Activated T-cell treated with anti-CD3 and anti-CD28 coated beads, Interleukin-2, amount 50 U/mL, for 24 hours (primary cell): ENCODE measurements around the gene POU2F1.
A peak's percentile ranks its signal among the peaks of the same experiment; 100 is the strongest.
"Not testable (repeated sequence)": the region's sequence is repeated elsewhere in the genome, so short reads cannot be mapped to it uniquely, and the experiment has no call there.

Source experiments
- DNase-seq: peaks from one replicate; pipeline ENCODE4 v3.0.0-alpha.2; 2020
- H3K27ac Mint-ChIP-seq: 2 replicates; pipeline ENCODE4 v1.8.0; 2020; ENCODE audit warnings: mild to moderate bottlenecking, mixed read lengths
- H3K27me3 Mint-ChIP-seq: 2 replicates; pipeline ENCODE4 v1.8.0; 2020; ENCODE audit warnings: mixed read lengths
- H3K36me3 Mint-ChIP-seq: 2 replicates; pipeline ENCODE4 v1.8.0; 2020; ENCODE audit warnings: low read depth, mixed read lengths
- H3K4me1 Mint-ChIP-seq: 2 replicates; pipeline ENCODE4 v1.8.0; 2020; ENCODE audit warnings: low read depth, mixed read lengths
- H3K4me3 Mint-ChIP-seq: 2 replicates; pipeline ENCODE4 v1.8.0; 2020; ENCODE audit warnings: mild to moderate bottlenecking, moderate library complexity, mixed read lengths
- H3K9me3 Mint-ChIP-seq: 2 replicates; pipeline ENCODE4 v1.8.0; 2020; ENCODE audit warnings: mixed read lengths

Gene POU2F1

GRCh38 chr1:167319206-167319605, 98.5 kb downstream of the POU2F1 start:
- DNase-seq, H3K4me3 Mint-ChIP-seq, H3K27ac Mint-ChIP-seq, H3K27me3 Mint-ChIP-seq, H3K4me1 Mint-ChIP-seq: not testable (repeated sequence)
- H3K9me3 Mint-ChIP-seq: peaks cover 80% of the 10 kb centered on the region
- H3K36me3 Mint-ChIP-seq: peaks cover 93% of the 10 kb centered on the region

GRCh38 chr1:167322483-167322882, 101.8 kb downstream of the POU2F1 start:
- Mint-ChIP-seq H3K27me3 (no peaks in the 10 kb centered on the region), H3K9me3 (peaks cover 66% of the 10 kb centered on the region), H3K4me1 (no peaks in the 10 kb centered on the region), H3K4me3 (no peak overlapping the region), H3K36me3 (peaks cover 89% of the 10 kb centered on the region), H3K27ac (no peak overlapping the region)
- DNase-seq: no peak

- no peak for DNase-seq
- Mint-ChIP-seq H3K36me3 (peaks cover 62% of the 10 kb centered on the region), H3K4me3 (no peak overlapping the region), H3K27me3 (no peaks in the 10 kb centered on the region), H3K27ac (no peak overlapping the region), H3K4me1 (peaks cover 14% of the 10 kb centered on the region), H3K9me3 (peaks cover 40% of the 10 kb centered on the region)
Measured at GRCh38 chr1:167325151-167325550, 104.5 kb downstream of the POU2F1 start.

- no peak overlapping the region for H3K27ac Mint-ChIP-seq
- peaks cover 43% of the 10 kb centered on the region for H3K36me3 Mint-ChIP-seq
- no peaks in the 10 kb centered on the region for H3K27me3 Mint-ChIP-seq
- peaks cover 38% of the 10 kb centered on the region for H3K4me1 Mint-ChIP-seq
- peaks cover 13% of the 10 kb centered on the region for H3K9me3 Mint-ChIP-seq
- no peak overlapping the region for H3K4me3 Mint-ChIP-seq
- DNase-seq: no peak
Measured at GRCh38 chr1:167328306-167328815, 107.7 kb downstream of the POU2F1 start.

GRCh38 chr1:167328816-167329483, 108.3 kb downstream of the POU2F1 start:
- H3K4me1 Mint-ChIP-seq: peaks cover 41% of the 10 kb centered on the region
- DNase-seq: no peak
- H3K27me3 Mint-ChIP-seq: no peaks in the 10 kb centered on the region
- H3K9me3 Mint-ChIP-seq: peaks cover 12% of the 10 kb centered on the region
- H3K27ac Mint-ChIP-seq: no peak overlapping the region
- no peak overlapping the region for H3K4me3 Mint-ChIP-seq
- peaks cover 43% of the 10 kb centered on the region for H3K36me3 Mint-ChIP-seq

- H3K27me3 Mint-ChIP-seq: no peaks in the 10 kb centered on the region
- H3K9me3 Mint-ChIP-seq: peaks cover 9% of the 10 kb centered on the region
- H3K4me3 Mint-ChIP-seq: no peak overlapping the region
- H3K36me3 Mint-ChIP-seq: peaks cover 40% of the 10 kb centered on the region
- H3K4me1 Mint-ChIP-seq: peaks cover 41% of the 10 kb centered on the region
- peak overlapping the region; percentile 9 for H3K27ac Mint-ChIP-seq
- no peak for DNase-seq
Measured at GRCh38 chr1:167330601-167331293, 110.1 kb downstream of the POU2F1 start.

- Mint-ChIP-seq H3K27me3 (no peaks in the 10 kb centered on the region), H3K9me3 (peaks cover 7% of the 10 kb centered on the region), H3K4me1 (peaks cover 41% of the 10 kb centered on the region), H3K4me3 (no peak overlapping the region), H3K27ac (no peak overlapping the region), H3K36me3 (peaks cover 36% of the 10 kb centered on the region)
- no peak for DNase-seq
Measured at GRCh38 chr1:167331650-167332049, 111.0 kb downstream of the POU2F1 start.

GRCh38 chr1:167332503-167332902, 111.8 kb downstream of the POU2F1 start:
- H3K4me3 Mint-ChIP-seq: no peak overlapping the region

GRCh38 chr1:167333124-167333523, 112.4 kb downstream of the POU2F1 start:
- Mint-ChIP-seq H3K27ac (no peak overlapping the region), H3K4me3 (no peak overlapping the region), H3K4me1 (peaks cover 41% of the 10 kb centered on the region), H3K36me3 (peaks cover 42% of the 10 kb centered on the region), H3K27me3 (no peaks in the 10 kb centered on the region), H3K9me3 (peaks cover 7% of the 10 kb centered on the region)
- no peak for DNase-seq

More at GRCh38 chr1:167332503-167332902, 111.8 kb downstream of the POU2F1 start:
- Mint-ChIP-seq H3K27ac (no peak overlapping the region), H3K9me3 (peaks cover 7% of the 10 kb centered on the region), H3K36me3 (peaks cover 36% of the 10 kb centered on the region), H3K27me3 (no peaks in the 10 kb centered on the region), H3K4me1 (peaks cover 41% of the 10 kb centered on the region)
- DNase-seq: no peak

GRCh38 chr1:167333703-167334102, 113.0 kb downstream of the POU2F1 start:
- Mint-ChIP-seq H3K4me3 (no peak overlapping the region), H3K27ac (no peak overlapping the region), H3K36me3 (peaks cover 45% of the 10 kb centered on the region), H3K27me3 (no peaks in the 10 kb centered on the region), H3K4me1 (peaks cover 35% of the 10 kb centered on the region), H3K9me3 (peaks cover 10% of the 10 kb centered on the region)
- DNase-seq: no peak

GRCh38 chr1:167339405-167339804, 118.7 kb downstream of the POU2F1 start:
- no peak for DNase-seq
- H3K9me3 Mint-ChIP-seq: peaks cover 10% of the 10 kb centered on the region
- H3K36me3 Mint-ChIP-seq: peaks cover 33% of the 10 kb centered on the region
- peaks cover 2% of the 10 kb centered on the region for H3K4me1 Mint-ChIP-seq
- H3K27me3 Mint-ChIP-seq: no peaks in the 10 kb centered on the region
- no peak overlapping the region for H3K4me3 Mint-ChIP-seq
- no peak overlapping the region for H3K27ac Mint-ChIP-seq

GRCh38 chr1:167342846-167343245, 122.2 kb downstream of the POU2F1 start:
- Mint-ChIP-seq H3K4me1 (peaks cover 2% of the 10 kb centered on the region), H3K27me3 (no peaks in the 10 kb centered on the region), H3K27ac (no peak overlapping the region), H3K4me3 (no peak overlapping the region), H3K9me3 (peaks cover 2% of the 10 kb centered on the region), H3K36me3 (peaks cover 14% of the 10 kb centered on the region)
- DNase-seq: no peak

GRCh38 chr1:167344112-167344511, 123.4 kb downstream of the POU2F1 start:
- H3K27me3 Mint-ChIP-seq: no peaks in the 10 kb centered on the region
- no peaks in the 10 kb centered on the region for H3K9me3 Mint-ChIP-seq
- peaks cover 2% of the 10 kb centered on the region for H3K4me1 Mint-ChIP-seq
- no peak overlapping the region for H3K4me3 Mint-ChIP-seq
- H3K36me3 Mint-ChIP-seq: peaks cover 7% of the 10 kb centered on the region
- H3K27ac Mint-ChIP-seq: no peak overlapping the region
- no peak for DNase-seq

- peaks cover 2% of the 10 kb centered on the region for H3K4me1 Mint-ChIP-seq
- H3K27ac Mint-ChIP-seq: no peak overlapping the region
- DNase-seq: no peak
- H3K36me3 Mint-ChIP-seq: peaks cover 5% of the 10 kb centered on the region
- no peaks in the 10 kb centered on the region for H3K27me3 Mint-ChIP-seq
- no peaks in the 10 kb centered on the region for H3K9me3 Mint-ChIP-seq
- no peak overlapping the region for H3K4me3 Mint-ChIP-seq
Measured at GRCh38 chr1:167344615-167345385, 124.1 kb downstream of the POU2F1 start.

- Mint-ChIP-seq H3K27me3 (no peaks in the 10 kb centered on the region), H3K4me1 (peaks cover 2% of the 10 kb centered on the region), H3K27ac (no peak overlapping the region), H3K9me3 (no peaks in the 10 kb centered on the region), H3K36me3 (peaks cover 5% of the 10 kb centered on the region), H3K4me3 (no peak overlapping the region)
- DNase-seq: no peak
Measured at GRCh38 chr1:167345386-167345733, 124.7 kb downstream of the POU2F1 start.
